HUDEP-2 (cell line): ENCODE data around the gene STXBP6.

Experiments
- DNase-seq, 76 experiments: peaks; one replicate each; lab custom pipeline; 2025; ENCODE audit not compliant: unreplicated experiment in 76 of 76; lab: John Stamatoyannopoulos, UW

The STXBP6 gene

GRCh38 chr14:24868389-24868788 lies 181.6 kb downstream of the STXBP6 start:
- DNase-seq = no peak

GRCh38 chr14:24866067-24866639 lies 183.8 kb downstream of the STXBP6 start:
- DNase-seq = no peak

GRCh38 chr14:24863968-24864684 lies 185.8 kb downstream of the STXBP6 start:
- DNase-seq = no peak

- DNase-seq = no peak
Measured at GRCh38 chr14:24861083-24861630, 188.8 kb downstream of the STXBP6 start.

- no peak for DNase-seq
Measured at GRCh38 chr14:24859559-24859958, 190.4 kb downstream of the STXBP6 start.

- DNase-seq = no peak
Measured at GRCh38 chr14:24858684-24859083, 191.3 kb downstream of the STXBP6 start.

GRCh38 chr14:24858052-24858451 lies 191.9 kb downstream of the STXBP6 start:
- no peak for DNase-seq

GRCh38 chr14:24857277-24857676 lies 192.7 kb downstream of the STXBP6 start:
- no peak for DNase-seq

GRCh38 chr14:24853446-24853845 lies 196.5 kb downstream of the STXBP6 start:
- no peak for DNase-seq

GRCh38 chr14:24852312-24853060 lies 197.5 kb downstream of the STXBP6 start:
- DNase-seq = no peak

- no peak for DNase-seq
Measured at GRCh38 chr14:24851837-24852236, 198.1 kb downstream of the STXBP6 start.

- DNase-seq = no peak
Measured at GRCh38 chr14:24851406-24851805, 198.5 kb downstream of the STXBP6 start.

- DNase-seq = no peak
Measured at GRCh38 chr14:24850072-24850471, 199.9 kb downstream of the STXBP6 start.

GRCh38 chr14:24849471-24849870 lies 200.5 kb downstream of the STXBP6 start:
- DNase-seq = no peak

- no peak for DNase-seq
Measured at GRCh38 chr14:24848102-24848790, 201.7 kb downstream of the STXBP6 start.

GRCh38 chr14:24847568-24848095 lies 202.3 kb downstream of the STXBP6 start:
- no peak for DNase-seq

GRCh38 chr14:24846261-24846660 lies 203.7 kb downstream of the STXBP6 start:
- DNase-seq = no peak

GRCh38 chr14:24845851-24846250 lies 204.1 kb downstream of the STXBP6 start:
- no peak for DNase-seq

GRCh38 chr14:24844011-24844410 lies 205.9 kb downstream of the STXBP6 start:
- DNase-seq = no peak

GRCh38 chr14:24843494-24843893 lies 206.5 kb downstream of the STXBP6 start:
- no peak for DNase-seq
